ENCODE data around the gene KCND3. TPM values are rescaled to one million over a fixed set of nuclear protein-coding genes. Genes with fewer than 3 reads are reported as not detected.

Gene KCND3
- total and polyA plus RNA-seq, 2 experiments from 2014 or later, result 0.16 to 0.33 TPM

DNA sequence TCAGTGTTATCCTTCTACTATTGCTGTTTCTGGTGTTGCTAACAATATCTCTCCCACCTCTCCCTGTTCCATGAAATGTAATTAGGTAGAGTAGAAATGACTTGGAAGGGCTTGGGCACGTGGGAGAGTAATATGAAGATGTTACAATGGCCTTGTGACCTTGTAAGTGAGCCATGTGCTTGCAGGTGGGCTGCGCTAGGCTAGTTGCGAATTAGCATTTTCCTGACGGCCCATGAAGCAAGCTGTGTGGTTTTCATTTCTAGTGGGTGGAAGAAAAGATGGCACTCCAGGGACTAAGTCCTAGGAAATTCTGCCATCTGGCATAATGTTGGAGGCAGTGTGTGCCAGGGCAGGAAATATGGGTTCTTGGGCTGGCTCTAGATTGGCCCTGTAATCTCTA is 241.5 kb downstream of the KCND3 start:
- peaks cover 41% of the 10 kb centered on the region for H3K4me1 ChIP-seq (ENCODE audit: low read depth)
- TF ChIP-seq, protein P1, sequence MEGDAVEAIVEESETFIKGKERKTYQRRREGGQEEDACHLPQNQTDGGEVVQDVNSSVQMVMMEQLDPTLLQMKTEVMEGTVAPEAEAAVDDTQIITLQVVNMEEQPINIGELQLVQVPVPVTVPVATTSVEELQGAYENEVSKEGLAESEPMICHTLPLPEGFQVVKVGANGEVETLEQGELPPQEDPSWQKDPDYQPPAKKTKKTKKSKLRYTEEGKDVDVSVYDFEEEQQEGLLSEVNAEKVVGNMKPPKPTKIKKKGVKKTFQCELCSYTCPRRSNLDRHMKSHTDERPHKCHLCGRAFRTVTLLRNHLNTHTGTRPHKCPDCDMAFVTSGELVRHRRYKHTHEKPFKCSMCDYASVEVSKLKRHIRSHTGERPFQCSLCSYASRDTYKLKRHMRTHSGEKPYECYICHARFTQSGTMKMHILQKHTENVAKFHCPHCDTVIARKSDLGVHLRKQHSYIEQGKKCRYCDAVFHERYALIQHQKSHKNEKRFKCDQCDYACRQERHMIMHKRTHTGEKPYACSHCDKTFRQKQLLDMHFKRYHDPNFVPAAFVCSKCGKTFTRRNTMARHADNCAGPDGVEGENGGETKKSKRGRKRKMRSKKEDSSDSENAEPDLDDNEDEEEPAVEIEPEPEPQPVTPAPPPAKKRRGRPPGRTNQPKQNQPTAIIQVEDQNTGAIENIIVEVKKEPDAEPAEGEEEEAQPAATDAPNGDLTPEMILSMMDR (IDR thresholded peaks at IDR 0.05; ENCODE audit: low read depth, low read length), result no peak
- no peaks in the 10 kb centered on the region for H3K27me3 ChIP-seq
- no peak overlapping the region for H3K4me3 ChIP-seq
- H3K27ac ChIP-seq, result peak overlapping the region; percentile 100
- no peaks in the 10 kb centered on the region for H3K9me3 ChIP-seq (ENCODE audit: low read depth)
- peaks cover 2% of the 10 kb centered on the region for H3K36me3 ChIP-seq
- no peak for DNase-seq (ENCODE audit: low read depth in 1 of 2, low spot score in 1 of 2)

- Histone ChIP-seq H3K4me1 (ENCODE audit: low read depth) (peaks cover 41% of the 10 kb centered on the region), H3K9me3 (ENCODE audit: low read depth) (no peaks in the 10 kb centered on the region), H3K36me3 (peaks cover 2% of the 10 kb centered on the region), H3K27ac (peak overlapping the region; percentile 100), H3K27me3 (no peaks in the 10 kb centered on the region), H3K4me3 (no peak overlapping the region)
- TF ChIP-seq, protein P1 (IDR thresholded peaks at IDR 0.05; ENCODE audit: low read depth, low read length), result peak; percentile 74
- DNase-seq (ENCODE audit: low read depth in 1 of 2, low spot score in 1 of 2), result peak; percentile 54 to 87
Measured at GRCh38 chr1:111747282-111747734, 242.2 kb downstream of the KCND3 start.

DNA sequence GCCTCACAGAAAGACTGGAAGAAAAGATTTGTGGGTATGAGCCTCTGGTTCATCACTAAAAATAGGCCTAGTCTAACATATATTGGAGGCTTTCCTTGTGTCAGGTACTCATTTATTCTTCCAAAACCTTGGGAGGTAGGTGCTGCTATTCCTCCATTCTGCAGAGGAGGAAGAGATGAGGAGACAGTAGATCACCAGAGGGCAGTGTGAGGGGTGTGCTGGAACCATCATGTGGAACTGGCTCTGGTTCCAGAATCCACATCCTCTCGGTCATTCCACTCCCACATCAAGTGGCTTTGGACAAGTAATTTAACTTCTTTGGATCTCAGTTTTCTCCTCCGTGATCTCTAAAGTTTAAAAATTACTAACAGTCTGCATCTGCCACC is 242.9 kb downstream of the KCND3 start:
- Histone ChIP-seq H3K4me1 (ENCODE audit: low read depth) (peaks cover 41% of the 10 kb centered on the region), H3K36me3 (peaks cover 2% of the 10 kb centered on the region), H3K9me3 (ENCODE audit: low read depth) (no peaks in the 10 kb centered on the region), H3K4me3 (no peak overlapping the region), H3K27me3 (no peaks in the 10 kb centered on the region), H3K27ac (peak overlapping the region; percentile 100)
- TF ChIP-seq, protein P1 (IDR thresholded peaks at IDR 0.05; ENCODE audit: low read depth, low read length), result no peak
- no peak for DNase-seq (ENCODE audit: low read depth in 1 of 2, low spot score in 1 of 2)

DNA sequence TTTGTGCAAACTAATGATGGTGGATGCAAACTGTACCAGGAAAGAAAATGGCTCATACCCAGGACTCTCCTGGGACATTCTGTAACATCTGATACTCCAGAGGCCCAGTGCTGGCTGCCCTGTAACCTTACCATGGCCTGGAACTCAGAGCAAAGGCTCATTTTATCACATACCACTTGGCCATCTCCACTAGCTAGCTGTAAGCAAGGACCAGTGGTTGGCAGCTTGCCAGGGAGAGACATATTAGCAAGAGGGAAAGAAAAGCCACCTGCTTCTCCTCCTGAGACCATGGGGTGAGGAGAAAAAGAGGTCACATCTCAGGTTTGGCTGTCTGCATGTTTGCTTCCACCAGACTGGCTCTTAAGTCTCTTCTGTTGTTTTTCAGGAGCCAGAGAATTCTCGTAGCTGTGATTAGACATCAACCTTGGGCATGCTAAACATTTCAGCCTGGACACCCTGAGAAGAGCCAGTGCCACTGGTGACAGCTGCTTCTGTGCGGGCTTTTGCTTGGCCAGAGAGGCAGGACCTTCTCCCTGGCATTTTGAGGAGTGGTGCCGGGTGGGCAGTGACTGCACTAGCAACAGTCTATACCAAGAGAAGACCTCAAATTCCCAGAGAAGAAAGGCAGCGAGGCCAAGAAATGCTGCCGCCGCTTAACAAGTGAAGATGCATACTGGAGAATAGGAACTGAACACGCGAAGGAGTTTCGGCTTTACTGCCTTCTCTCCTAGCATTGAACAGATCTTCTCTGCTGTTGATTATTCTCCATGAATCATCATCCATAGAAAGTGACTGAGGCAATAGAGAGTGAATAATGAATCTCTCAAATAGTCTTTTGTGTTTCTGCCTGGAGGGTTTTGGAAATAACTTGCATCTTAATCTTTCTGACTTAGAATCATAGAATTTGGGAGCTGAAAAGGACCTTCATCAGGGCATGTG is 243.5 kb downstream of the KCND3 start:
- H3K27me3 ChIP-seq, result no peaks in the 10 kb centered on the region
- peak overlapping the region; percentile 100 for H3K27ac ChIP-seq
- H3K36me3 ChIP-seq, result peaks cover 2% of the 10 kb centered on the region
- TF ChIP-seq, protein P1 (IDR thresholded peaks at IDR 0.05; ENCODE audit: low read depth, low read length), result no peak
- no peak overlapping the region for H3K4me3 ChIP-seq
- DNase-seq (ENCODE audit: low read depth in 1 of 2, low spot score in 1 of 2), result peak in 1 of 2 donors; percentile 65
- no peaks in the 10 kb centered on the region for H3K9me3 ChIP-seq (ENCODE audit: low read depth)
- H3K4me1 ChIP-seq (ENCODE audit: low read depth), result peaks cover 41% of the 10 kb centered on the region

- TF ChIP-seq, protein P1 (IDR thresholded peaks at IDR 0.05; ENCODE audit: low read depth, low read length), result no peak
- H3K36me3 ChIP-seq, result no peaks in the 10 kb centered on the region
- peak in 1 of 2 donors; percentile 68 for DNase-seq (ENCODE audit: low read depth in 1 of 2, low spot score in 1 of 2)
- H3K4me3 ChIP-seq, result no peak overlapping the region
- H3K27me3 ChIP-seq, result no peaks in the 10 kb centered on the region
- no peaks in the 10 kb centered on the region for H3K9me3 ChIP-seq (ENCODE audit: low read depth)
- H3K27ac ChIP-seq, result peak overlapping the region; percentile 17
- peaks cover 21% of the 10 kb centered on the region for H3K4me1 ChIP-seq (ENCODE audit: low read depth)
Measured at GRCh38 chr1:111743679-111744101, 245.8 kb downstream of the KCND3 start.

All from cardiac muscle cell (in vitro differentiated cells and primary cell).